Sciatic nerve (tissue), 2 donors: ENCODE results near the gene NELFA. TPM values are rescaled to one million over a fixed set of nuclear protein-coding genes. Genes with fewer than 3 reads are reported as not detected.

Experiments used
- ATAC-seq: fragments of 200-7000 bp; cut with Tn5 transposase; one replicate; pipeline ENCODE4 v1.9.1; 2020; ENCODE audit warnings: mild to moderate bottlenecking, moderate library complexity
- DNase-seq: peaks from one replicate; pipeline ENCODE4 v3.0.0-alpha.2; 2020; ENCODE audit warnings: low spot score
- intact Hi-C: fragments of 100-400 bp; cut with DNase I; formaldehyde crosslinking; loops from one replicate; pipeline ENCODE4 v1.14.2; 2022
- total RNA-seq: library from RNA; stranded (reverse); fragmentation: NEBNext Ultra II Directional; extraction: Animal tissue kit (Norgen Biotek cat#: 25700); gene quantifications from one replicate; pipeline ENCODE4 v1.2.1, GENCODE V29; 2021
- donor health status: DM: no; HTN: no; CAD: no.
- donor health status: DM: no; HTN: no; CAD: no.

Gene NELFA
- total RNA-seq, 1 donor from 2014 or later: 27.2 TPM

DNA sequence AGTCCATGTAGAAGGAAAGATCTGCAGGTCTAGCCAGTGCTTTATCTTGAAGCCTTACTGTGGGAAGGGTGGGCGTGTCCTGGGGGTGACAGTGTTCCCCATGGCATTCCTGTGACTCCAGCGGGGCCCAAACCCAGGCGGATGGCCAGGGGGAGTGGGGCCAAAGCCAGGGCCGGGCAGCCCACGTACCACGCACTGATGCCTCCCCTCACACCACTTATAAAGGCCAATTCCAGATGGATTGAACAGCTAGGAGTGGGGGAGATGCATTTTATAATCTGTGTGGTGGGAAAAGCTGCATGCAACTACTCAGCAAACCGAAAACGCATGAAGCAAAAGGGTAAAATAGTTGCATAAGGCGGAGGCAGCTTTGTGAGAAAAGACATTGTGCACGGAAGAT lies 36.4 kb downstream of the NELFA start:
- intact Hi-C loops: no loop called here
- no peak for DNase-seq
- no peak for ATAC-seq

DNA sequence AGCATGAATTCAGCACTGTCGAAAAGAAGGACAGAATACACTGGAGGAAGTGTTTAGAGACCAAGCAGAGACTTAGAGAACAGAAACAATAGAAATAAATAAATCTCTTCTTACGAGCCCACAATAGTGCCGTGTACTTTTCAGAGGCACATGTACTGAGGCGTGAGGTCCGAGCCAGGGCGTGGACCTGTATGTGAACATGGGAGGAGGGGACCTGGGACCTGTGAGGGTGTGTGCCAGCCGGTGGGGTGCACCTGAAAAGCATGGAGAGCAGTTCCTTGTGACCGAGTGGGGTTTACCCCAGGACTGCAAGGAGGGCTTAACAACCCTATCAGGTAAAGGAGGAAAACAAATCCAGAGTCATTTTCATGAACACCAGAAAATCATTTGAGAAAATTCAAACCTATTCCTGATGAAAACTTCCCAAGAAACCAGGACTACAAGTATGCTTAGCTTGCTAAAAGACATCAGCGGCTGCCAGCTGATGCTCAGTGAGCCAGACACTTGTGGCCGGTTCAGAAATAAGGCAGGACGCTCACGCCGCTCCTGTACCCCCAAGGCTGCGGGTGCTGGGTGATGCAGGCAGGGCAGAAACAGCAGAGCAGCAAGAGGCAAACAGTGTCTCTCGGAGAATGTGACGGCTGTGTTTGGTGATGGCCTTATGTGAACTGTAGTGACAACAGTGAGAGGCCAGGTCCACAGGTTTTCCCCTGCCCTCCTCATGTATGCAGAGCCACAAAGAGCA lies 37.1 kb downstream of the NELFA start:
- intact Hi-C loops: no loop called here
- ATAC-seq (no peak), DNase-seq (no peak)

GRCh38 chr4:1970926-1971325 lies 37.8 kb downstream of the NELFA start:
- intact Hi-C loops: no loop called here
- ATAC-seq (no peak), DNase-seq (no peak)

DNA sequence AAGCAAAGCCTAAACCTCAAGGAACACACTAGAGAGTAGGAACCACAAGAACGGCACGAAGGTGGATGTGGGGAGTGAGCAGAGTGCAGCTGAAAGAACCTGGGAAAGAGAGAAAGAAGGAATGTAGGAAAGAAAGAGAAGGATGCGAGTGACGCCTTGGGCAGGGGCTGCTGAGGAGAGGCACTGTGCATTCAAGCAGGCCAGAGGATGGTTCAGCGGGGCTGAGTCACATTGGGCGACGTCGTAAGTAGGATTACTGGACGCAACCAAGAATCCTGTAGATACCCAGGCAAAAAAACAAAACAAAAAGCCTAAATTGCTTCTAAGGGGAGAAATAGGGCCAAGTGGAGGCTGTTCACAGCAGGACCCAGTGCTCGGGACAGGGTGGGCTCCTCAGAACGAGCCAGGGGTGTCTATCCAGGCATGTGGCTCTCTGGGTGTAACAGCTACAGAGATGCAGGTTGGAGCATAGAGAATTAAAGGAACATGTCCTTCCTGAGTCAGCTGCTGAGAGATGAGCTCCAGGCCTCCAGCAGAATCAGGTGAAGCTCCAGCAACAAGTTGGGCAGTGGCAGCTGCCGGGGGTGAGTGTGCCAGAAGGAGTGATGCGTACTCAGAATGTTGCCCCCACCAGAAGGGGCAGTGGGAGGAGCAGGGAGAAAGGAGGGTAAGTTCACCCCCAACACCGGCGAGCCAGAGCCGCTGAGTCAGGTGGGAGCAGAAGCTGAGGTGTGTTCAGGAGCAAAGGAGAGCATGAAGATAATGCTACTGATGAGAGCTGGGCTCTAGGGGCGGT lies 38.6 kb downstream of the NELFA start:
- DNase-seq (no peak), ATAC-seq (no peak)
- intact Hi-C loops: no loop called here

DNA sequence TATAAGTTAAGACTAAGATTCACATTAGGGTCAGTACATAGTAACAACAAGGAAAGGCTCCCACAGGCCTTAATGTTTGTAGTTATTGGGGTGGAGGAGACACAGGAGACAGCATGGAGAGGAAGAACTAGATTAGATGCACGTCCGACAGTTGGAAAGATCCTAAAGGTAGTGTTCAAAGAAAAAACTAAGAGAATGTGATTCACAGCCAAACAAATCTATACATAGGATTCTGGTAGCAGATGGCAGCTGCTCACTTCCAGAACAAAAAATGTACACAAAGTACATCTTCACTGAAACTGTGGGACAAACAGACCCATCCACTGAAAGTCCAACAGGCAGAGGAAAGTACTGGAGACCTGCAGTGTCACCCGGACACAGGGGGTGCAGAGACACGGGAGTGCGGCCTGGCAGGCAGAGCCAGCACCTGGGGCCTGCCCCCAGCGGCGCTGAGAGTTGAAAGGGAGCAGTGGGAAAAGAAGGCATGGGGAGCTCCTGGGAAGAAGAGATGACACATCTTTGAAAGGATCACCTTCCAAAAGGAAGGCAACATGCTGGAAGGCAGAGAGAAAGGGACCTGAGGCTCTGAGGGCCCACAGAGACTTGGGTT lies 40.0 kb downstream of the NELFA start:
- ATAC-seq (no peak), DNase-seq (no peak)

DNA sequence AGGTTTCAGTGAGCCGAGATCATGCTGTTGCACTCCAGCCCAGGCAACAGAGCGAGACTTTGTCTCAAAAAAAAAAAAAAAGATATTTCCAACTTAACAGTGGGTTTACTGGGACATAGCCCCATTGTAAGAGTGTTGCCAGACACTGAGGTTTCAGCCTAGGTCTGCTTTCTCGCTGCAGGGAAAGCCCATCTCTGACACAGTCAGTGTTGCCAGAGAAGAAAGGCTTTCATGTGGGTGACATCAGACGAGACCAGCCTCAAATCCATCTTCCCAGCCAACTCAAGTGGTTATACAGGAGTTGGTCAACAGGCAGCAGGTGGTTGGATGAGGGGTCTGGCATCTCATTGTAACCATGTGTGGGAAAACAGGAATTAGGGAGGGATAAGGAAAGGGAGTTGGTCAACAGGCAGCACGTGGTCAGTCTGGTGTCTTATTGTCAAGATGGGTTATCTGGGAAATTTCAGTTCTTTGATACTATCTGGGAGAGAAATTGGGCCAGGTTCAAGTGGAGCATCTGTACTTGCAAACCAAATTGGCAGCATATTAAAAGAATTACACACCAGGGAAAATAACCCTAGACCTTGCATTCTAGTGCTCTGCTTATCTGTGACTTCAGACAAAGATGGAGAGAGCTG lies 41.1 kb downstream of the NELFA start:
- no peak for ATAC-seq
- no peak for DNase-seq
- intact Hi-C loops: no loop called here

More for the DNA sequence above, 40.0 kb downstream of the NELFA start:
- intact Hi-C loops: no loop called here

DNA sequence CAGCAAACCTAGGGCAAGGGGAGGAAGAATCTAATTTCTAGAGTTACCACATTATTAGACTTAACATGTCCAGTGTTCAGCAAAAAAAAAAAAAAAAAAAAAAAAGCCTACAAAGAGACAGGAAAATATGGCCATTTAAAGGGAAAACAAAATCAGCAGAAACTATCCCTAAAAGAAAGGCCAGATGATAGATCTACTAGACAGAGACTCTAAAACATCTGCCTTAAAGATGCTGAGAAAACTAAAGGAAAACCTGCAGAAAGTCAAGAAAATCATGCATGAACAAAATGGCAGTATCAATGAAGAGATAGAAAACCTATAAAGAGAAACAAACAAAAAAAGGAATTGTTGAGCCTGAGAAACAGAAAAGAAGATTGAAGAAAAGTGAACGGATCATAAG lies 43.8 kb downstream of the NELFA start:
- intact Hi-C loops: no loop called here
- ATAC-seq (no peak), DNase-seq (no peak)

- intact Hi-C loops: no loop called here
- ATAC-seq: no peak
- DNase-seq: no peak
These were observed 44.3 kb downstream of the NELFA start for GRCh38 chr4:1964443-1964842.

DNA sequence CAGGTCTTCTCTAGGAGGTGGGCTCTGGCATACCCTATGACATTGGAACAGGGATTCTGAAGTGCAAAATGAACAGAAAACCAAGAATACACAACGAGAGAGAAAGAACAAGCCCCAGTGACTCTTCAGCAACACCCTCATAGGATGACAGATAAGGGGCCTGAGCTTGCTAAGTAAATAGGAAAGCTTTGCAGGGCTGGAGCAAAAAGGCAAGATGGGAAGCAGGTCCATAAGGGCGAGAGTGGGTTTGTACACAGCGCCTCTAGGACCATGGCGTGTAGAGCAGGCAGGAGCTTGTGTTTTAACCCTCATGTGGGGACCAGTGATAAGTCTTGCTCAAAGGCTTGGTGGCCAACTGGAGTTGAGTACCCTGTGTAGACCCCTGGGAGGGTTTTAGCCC lies 45.8 kb downstream of the NELFA start:
- ATAC-seq (no peak), DNase-seq (no peak)
- intact Hi-C loops: no loop called here

DNA sequence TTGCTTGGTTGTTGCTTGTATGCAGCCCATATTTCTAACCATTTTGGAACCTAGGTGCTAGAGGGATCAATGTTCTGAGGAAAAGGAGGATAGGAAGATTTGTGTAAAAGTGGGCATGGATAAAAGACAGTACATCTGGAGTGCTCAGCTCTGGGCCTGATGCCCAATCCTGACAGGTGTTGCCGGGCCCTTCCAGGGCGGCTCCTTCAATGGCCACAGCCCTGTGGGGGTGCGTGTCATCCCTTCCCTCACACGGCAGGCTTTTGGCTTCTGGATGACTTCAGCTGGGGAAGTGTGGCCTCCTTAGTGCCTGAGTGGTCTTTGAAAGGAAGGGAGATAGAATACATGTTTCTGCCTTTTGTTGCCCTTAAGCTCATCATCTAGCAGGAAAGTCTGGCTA lies 47.2 kb downstream of the NELFA start:
- DNase-seq (no peak), ATAC-seq (no peak)
- intact Hi-C loops: no loop called here

GRCh38 chr4:1961038-1961437 lies 47.7 kb downstream of the NELFA start:
- intact Hi-C loops: no loop called here
- ATAC-seq (no peak), DNase-seq (no peak)

DNA sequence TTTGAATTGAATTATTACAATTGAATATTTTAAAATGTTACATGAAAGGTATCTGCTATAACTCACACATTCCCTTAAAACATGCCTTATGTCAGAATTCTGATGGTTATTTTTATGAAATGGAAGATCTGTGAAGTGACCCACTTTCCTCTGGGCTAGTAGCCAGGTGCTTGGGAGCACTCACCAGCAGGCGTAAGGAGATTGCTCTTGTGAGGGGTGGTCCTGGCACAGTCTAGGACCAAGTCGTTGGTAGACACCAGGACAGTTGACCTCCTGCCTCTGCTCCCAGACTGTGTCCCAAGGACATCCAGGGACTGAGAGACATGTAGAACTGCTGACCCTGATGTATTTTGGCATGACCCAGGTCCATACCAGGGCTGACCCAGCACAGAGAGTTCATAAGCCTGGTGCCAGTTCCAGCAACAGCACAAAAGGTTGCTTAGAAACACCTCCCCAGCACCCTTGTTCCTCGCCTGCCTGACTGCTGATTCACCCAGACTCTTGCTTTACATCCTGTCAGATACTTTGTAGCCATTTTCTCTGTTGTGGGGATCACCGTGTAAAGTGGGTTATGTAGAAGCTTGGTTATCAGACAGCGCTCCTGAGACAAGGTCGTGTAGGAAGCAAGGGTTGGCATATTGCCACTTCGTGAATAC lies 48.5 kb downstream of the NELFA start:
- ATAC-seq (no peak), DNase-seq (no peak)
- intact Hi-C loops: no loop called here

DNA sequence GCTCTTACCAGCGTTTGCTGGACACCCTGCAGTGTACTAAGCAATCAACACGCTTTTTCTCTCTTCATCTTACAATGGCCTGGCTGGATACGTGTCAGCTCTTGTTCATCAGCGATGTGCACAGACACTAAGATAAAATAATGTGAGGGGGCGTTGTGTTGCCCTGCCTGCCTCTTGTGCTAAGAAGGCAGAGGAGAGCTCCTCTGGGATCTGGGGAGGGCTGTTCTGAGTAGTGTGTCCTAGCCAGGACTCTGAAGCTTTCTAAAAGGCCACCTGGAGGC lies 49.7 kb downstream of the NELFA start:
- DNase-seq (no peak), ATAC-seq (no peak)
- intact Hi-C loops: no loop called here

DNA sequence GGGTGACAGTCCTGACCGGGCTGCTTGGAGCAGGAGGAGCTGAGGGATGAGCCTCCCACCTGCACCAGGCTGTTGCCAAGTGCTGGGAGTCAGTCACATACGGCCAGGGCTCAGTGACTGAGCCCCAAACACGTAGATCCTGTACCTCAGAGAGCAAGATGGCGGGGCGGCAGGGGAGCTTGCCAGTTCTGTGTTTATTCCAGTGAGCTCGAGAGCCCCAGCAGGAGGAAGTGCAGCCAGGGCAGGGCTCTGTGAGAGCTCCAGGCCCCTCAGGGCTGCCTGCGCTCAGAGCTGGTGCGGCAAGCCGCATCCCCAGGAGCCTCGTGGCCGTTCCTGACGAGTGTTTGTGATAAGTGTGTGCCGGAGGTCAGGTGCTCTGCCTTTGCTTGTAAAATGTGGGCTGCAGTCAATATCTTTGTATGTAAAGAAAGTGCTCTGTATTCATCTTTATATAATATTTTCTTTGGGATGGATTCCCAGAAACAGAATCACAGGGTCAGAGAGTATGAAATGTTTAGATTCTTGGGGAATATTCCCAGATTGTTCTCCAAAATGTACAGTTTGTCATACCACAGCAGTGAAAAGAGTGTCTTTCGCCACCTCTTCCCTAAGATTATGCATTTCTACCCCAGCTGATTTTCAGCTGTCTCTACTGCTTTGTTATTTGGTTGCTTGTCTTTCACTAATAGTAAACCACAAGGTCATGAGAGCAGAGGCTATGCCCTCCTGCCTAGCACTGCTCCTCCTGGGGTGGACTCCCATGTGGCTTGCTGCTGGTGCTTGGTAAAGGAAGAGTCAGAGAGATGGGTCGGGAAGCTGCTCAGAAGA lies 50.3 kb downstream of the NELFA start:
- DNase-seq (no peak), ATAC-seq (no peak)
- intact Hi-C loops: no loop called here

GRCh38 chr4:1956631-1957030 lies 52.1 kb downstream of the NELFA start:
- intact Hi-C loops: no loop called here
- no peak for ATAC-seq

GRCh38 chr4:1953335-1953734 lies 55.4 kb downstream of the NELFA start:
- no peak for DNase-seq
- no peak for ATAC-seq

More at GRCh38 chr4:1956631-1957030, 52.1 kb downstream of the NELFA start:
- DNase-seq: no peak

DNA sequence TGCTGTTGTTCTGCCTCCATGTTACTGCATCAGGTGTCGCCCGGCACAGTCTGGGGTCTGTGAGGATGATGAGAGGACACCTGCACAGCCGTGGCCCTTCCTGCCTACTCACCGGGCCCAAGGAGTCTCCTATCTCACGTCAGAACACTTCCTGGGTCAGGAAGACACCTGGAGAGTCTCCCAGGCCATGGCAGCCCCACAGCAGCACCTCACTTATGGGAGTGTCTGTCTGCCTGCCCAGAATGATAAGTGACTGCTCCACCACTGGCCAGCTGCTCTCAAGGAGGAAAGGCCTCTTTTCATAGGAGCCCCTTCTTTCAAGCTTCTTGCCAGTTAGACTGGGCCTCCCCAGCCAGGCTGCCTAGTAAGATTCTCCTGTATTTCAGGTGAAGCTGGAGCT lies 56.1 kb downstream of the NELFA start:
- ATAC-seq (no peak), DNase-seq (no peak)
- intact Hi-C loops: no loop called here

More at GRCh38 chr4:1953335-1953734, 55.4 kb downstream of the NELFA start:
- intact Hi-C loops: no loop called here

GRCh38 chr4:1952058-1952700 lies 56.6 kb downstream of the NELFA start:
- ATAC-seq (no peak), DNase-seq (no peak)
- intact Hi-C loops: no loop called here
